ENCODE results near the gene SYCN. TPM values are rescaled to one million over a fixed set of nuclear protein-coding genes. Genes with fewer than 3 reads are reported as not detected.

SYCN gene
- total RNA-seq, 1 donor from 2014 or later, result not detected

- Mint-ChIP-seq H3K36me3 (ENCODE audit: low read depth) (peaks cover 36% of the 10 kb centered on the region), H3K4me3 (no peak overlapping the region), H3K9me3 (no peaks in the 10 kb centered on the region), H3K27ac (no peak overlapping the region), H3K4me1 (no peaks in the 10 kb centered on the region), H3K27me3 (no peaks in the 10 kb centered on the region)
- DNase-seq (no peak), ATAC-seq (ENCODE audit: low read depth) (no peak)
- CTCF ChIA-PET, result no interaction called here
- POLR2A ChIA-PET, result no interaction called here
- intact Hi-C loops (cut with micrococcal nuclease), result no loop called here
- TF ChIP-seq CTCF (IDR thresholded peaks at IDR 0.05), result no peak
These were observed 33.5 kb downstream of the SYCN start for GRCh38 chr19:39170386-39171231.

GRCh38 chr19:39169143-39169810 is 34.8 kb downstream of the SYCN start:
- ChIA-PET POLR2A (no interaction called here), CTCF (no interaction called here)
- H3K27me3 Mint-ChIP-seq, result no peaks in the 10 kb centered on the region
- H3K27ac Mint-ChIP-seq, result no peak overlapping the region
- TF ChIP-seq CTCF (IDR thresholded peaks at IDR 0.05), result no peak
- DNase-seq (no peak), ATAC-seq (ENCODE audit: low read depth) (no peak)
- H3K4me3 Mint-ChIP-seq, result no peak overlapping the region
- peaks cover 32% of the 10 kb centered on the region for H3K36me3 Mint-ChIP-seq (ENCODE audit: low read depth)
- intact Hi-C loops (cut with micrococcal nuclease), result no loop called here
- H3K4me1 Mint-ChIP-seq, result no peaks in the 10 kb centered on the region
- no peaks in the 10 kb centered on the region for H3K9me3 Mint-ChIP-seq

GRCh38 chr19:39168258-39169142 is 35.6 kb downstream of the SYCN start:
- ChIA-PET CTCF (no interaction called here), POLR2A (no interaction called here)
- H3K4me3 Mint-ChIP-seq, result no peak overlapping the region
- DNase-seq (no peak), ATAC-seq (ENCODE audit: low read depth) (no peak)
- H3K27ac Mint-ChIP-seq, result no peak overlapping the region
- intact Hi-C loops (cut with micrococcal nuclease), result no loop called here
- no peaks in the 10 kb centered on the region for H3K9me3 Mint-ChIP-seq
- no peaks in the 10 kb centered on the region for H3K27me3 Mint-ChIP-seq
- TF ChIP-seq CTCF (IDR thresholded peaks at IDR 0.05), result no peak
- H3K4me1 Mint-ChIP-seq, result no peaks in the 10 kb centered on the region
- peaks cover 29% of the 10 kb centered on the region for H3K36me3 Mint-ChIP-seq (ENCODE audit: low read depth)

GRCh38 chr19:39167461-39168257 is 36.4 kb downstream of the SYCN start:
- intact Hi-C loops (cut with micrococcal nuclease), result no loop called here
- CTCF ChIA-PET, result no interaction called here
- Mint-ChIP-seq H3K27me3 (no peaks in the 10 kb centered on the region), H3K4me1 (no peaks in the 10 kb centered on the region), H3K9me3 (no peaks in the 10 kb centered on the region), H3K27ac (no peak overlapping the region), H3K36me3 (ENCODE audit: low read depth) (peaks cover 26% of the 10 kb centered on the region), H3K4me3 (no peak overlapping the region)
- POLR2A ChIA-PET, result interaction anchor here (0.6 kb wide), 1 partner anchor 48 kb away, joined by 5 read pairs; no protein-coding TSS in a partner anchor
- TF ChIP-seq CTCF (IDR thresholded peaks at IDR 0.05), result no peak
- no peak for ATAC-seq (ENCODE audit: low read depth)
- no peak for DNase-seq

All from activated B cell treated with CpG ODN at 0.5 μM for 24 hours (primary cell).